Mesodermal cell (in vitro differentiated cells): ENCODE data around the gene XYLT1.

Experiments used
- H3K27ac ChIP-seq: 2 replicates; pipeline ENCODE4 v1.7.0; 2013; ENCODE audit warnings: mild to moderate bottlenecking, low read depth, low read length, moderate library complexity; ENCODE audit not compliant: severe bottlenecking
- H3K36me3 ChIP-seq: 2 replicates; pipeline ENCODE4 v1.7.1; 2013; ENCODE audit warnings: mild to moderate bottlenecking, low read length, moderate library complexity; ENCODE audit not compliant: control insufficient read depth, insufficient read depth
- H3K4me1 ChIP-seq: one replicate; pipeline ENCODE4 v1.7.1; 2013; ENCODE audit warnings: mild to moderate bottlenecking, low read length; ENCODE audit not compliant: insufficient read depth, control insufficient read depth, poor library complexity, severe bottlenecking
- H3K4me3 ChIP-seq: 2 replicates; pipeline ENCODE4 v1.7.0; 2013; ENCODE audit warnings: low read length, control low read depth, mild to moderate bottlenecking; ENCODE audit not compliant: insufficient read depth, poor library complexity, severe bottlenecking; ENCODE audit errors: extremely low read depth
- H3K9me3 ChIP-seq: 2 replicates; pipeline ENCODE4 v1.7.1; 2013; ENCODE audit warnings: mild to moderate bottlenecking, low read length, moderate library complexity; ENCODE audit not compliant: control insufficient read depth
- WGBS, 2 experiments: methylation state at CpG; one replicate each; pipeline ENCODE4 v1.1.5; 2013; ENCODE audit warnings: missing lambda C conversion rate in 2 of 2; ENCODE audit not compliant: insufficient coverage in 2 of 2; 5-methylcytosine and 5-hydroxymethylcytosine counted together

XYLT1 gene

DNA sequence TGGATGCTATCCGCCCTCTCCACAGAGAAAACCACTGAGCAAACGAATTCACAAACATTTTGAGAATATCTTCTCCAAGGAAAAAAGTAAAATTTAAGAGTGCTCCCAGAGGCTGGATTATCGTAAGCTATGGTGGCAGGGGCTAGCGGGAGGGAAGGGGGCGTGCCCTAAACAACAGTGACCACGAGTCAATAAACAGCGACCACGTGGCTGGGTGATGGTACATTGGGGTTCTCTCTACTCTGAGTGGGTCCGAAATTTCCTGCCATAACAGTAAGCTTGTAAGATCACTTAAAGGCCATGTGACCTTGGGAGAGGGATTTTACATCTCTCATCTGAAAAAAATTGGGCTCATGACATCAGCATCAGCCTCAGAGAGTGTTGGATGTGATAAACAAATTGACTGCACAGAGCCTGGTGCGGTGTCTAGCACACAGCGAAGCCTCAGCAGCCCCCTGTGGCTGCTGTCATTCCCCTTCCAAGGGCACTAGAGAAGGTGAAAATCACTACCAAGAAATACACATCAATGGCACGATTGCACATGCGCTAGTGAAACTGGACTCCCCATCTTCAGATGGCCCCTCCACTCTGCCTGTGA lies 213.2 kb downstream of the XYLT1 start:
- no peak overlapping the region for H3K4me3 ChIP-seq
- H3K9me3 ChIP-seq: no peaks in the 10 kb centered on the region
- 88 to 94% methylated on average over 7 to 12 of the region's 13 CpGs for WGBS, 2 experiments
- H3K27ac ChIP-seq: no peak overlapping the region
- H3K36me3 ChIP-seq: no peaks in the 10 kb centered on the region
- H3K4me1 ChIP-seq: no peaks in the 10 kb centered on the region

DNA sequence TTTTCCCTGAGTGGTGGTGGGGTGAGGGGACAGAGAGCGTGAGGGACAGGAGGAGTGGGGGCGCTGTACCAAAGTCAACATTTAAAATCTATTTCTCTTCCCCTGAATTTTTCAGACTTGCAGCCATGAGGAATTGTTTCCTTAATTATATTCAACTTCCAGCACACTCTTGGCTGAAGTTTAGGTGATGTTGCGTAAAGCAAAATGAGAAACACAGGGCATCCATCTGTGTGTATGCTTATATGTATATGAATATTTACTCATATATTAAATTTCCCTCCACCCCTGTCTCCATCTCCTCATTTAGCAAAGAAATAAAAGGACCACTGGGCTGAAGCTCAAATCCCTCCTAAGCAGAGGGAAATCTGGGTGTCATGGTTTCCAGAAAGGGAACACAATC lies 218.1 kb downstream of the XYLT1 start:
- Histone ChIP-seq H3K4me3 (no peak overlapping the region), H3K4me1 (no peaks in the 10 kb centered on the region)
- no CpG with 5 or more reads among the region's 3 CpGs for WGBS, 2 experiments

DNA sequence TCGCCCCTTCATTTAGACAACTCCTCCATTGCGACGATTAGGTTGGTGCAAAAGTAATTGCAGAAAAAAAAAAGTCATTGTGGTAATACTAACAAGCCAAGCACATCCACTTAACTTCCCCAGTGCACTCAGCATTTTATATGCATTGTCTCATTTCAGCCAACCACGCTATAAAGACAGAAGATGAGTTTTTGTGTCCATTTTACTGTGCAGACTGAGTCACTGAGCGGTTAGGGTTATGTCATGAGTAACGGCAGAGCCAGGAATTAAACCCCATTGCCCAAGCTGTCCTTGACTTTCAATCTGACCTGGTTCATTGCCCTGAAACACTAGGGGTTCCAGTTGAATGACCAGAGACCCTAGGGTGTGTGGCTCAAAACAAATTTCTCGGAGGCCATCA lies 218.7 kb downstream of the XYLT1 start:
- no peak overlapping the region for H3K4me3 ChIP-seq
- H3K27ac ChIP-seq: no peak overlapping the region
- no peaks in the 10 kb centered on the region for H3K36me3 ChIP-seq
- no peaks in the 10 kb centered on the region for H3K4me1 ChIP-seq
- 97 to 100% methylated on average over 3 to 4 of the region's 7 CpGs for WGBS, 2 experiments
- no peaks in the 10 kb centered on the region for H3K9me3 ChIP-seq

More for the DNA sequence above, 218.1 kb downstream of the XYLT1 start:
- H3K36me3 ChIP-seq: no peaks in the 10 kb centered on the region
- H3K9me3 ChIP-seq: no peaks in the 10 kb centered on the region
- no peak overlapping the region for H3K27ac ChIP-seq

- H3K36me3 ChIP-seq: no peaks in the 10 kb centered on the region
- no peak overlapping the region for H3K27ac ChIP-seq
- no peaks in the 10 kb centered on the region for H3K9me3 ChIP-seq
- no peak overlapping the region for H3K4me3 ChIP-seq
- 91 to 94% methylated on average over 6 of the region's 6 CpGs for WGBS, 2 experiments
- no peaks in the 10 kb centered on the region for H3K4me1 ChIP-seq
These were observed 219.3 kb downstream of the XYLT1 start for GRCh38 chr16:17251496-17251895.

GRCh38 chr16:17246974-17247732 lies 223.6 kb downstream of the XYLT1 start:
- H3K9me3 ChIP-seq: no peaks in the 10 kb centered on the region
- H3K27ac ChIP-seq: no peak overlapping the region
- WGBS, 2 experiments: 87 to 95% methylated on average over 7 to 10 of the region's 10 CpGs
- H3K36me3 ChIP-seq: no peaks in the 10 kb centered on the region
- no peaks in the 10 kb centered on the region for H3K4me1 ChIP-seq
- no peak overlapping the region for H3K4me3 ChIP-seq

DNA sequence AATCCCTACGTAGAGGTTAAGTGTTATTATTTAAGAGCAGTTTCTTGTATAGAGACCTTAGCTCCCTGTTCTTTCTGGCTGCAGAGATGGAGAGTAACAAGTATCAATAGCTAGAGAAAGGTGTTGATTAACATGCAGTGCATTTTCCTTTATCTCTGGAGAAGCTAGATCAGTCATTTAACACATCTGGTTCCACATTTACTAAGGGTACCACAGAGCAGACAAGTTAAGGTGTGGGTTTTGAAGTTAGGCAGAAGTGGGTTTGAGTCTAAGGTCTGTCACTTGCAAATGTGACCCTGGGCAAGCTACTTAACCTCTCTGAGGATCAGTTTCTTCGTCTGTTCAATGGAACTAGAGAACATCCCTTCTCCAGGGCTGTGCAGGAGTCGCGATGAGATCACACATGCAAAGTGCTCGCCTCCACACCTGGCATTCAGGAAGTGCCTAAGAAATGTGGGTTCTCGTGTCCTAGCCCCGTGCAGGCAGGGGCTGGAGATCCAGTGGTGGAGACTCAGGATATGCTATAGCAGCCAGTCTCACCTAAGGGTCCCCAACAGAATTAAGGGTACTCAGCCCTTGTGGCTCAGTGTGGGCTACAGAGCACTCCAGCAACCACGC lies 224.4 kb downstream of the XYLT1 start:
- no peak overlapping the region for H3K4me3 ChIP-seq
- H3K36me3 ChIP-seq: no peaks in the 10 kb centered on the region
- no peaks in the 10 kb centered on the region for H3K4me1 ChIP-seq
- no peak overlapping the region for H3K27ac ChIP-seq
- whole genome bisulfite sequencing, 2 experiments: 82 to 84% methylated on average over 8 of the region's 8 CpGs
- H3K9me3 ChIP-seq: no peaks in the 10 kb centered on the region

GRCh38 chr16:17245776-17246175 lies 225.0 kb downstream of the XYLT1 start:
- WGBS, 2 experiments: 75 to 92% methylated on average over 3 to 4 of the region's 6 CpGs
- H3K9me3 ChIP-seq: no peaks in the 10 kb centered on the region
- no peak overlapping the region for H3K27ac ChIP-seq
- no peaks in the 10 kb centered on the region for H3K36me3 ChIP-seq
- no peaks in the 10 kb centered on the region for H3K4me1 ChIP-seq
- no peak overlapping the region for H3K4me3 ChIP-seq

- no peak overlapping the region for H3K27ac ChIP-seq
- WGBS, 2 experiments: 79 to 94% methylated on average over 8 of the region's 9 CpGs
- H3K9me3 ChIP-seq: no peaks in the 10 kb centered on the region
- H3K36me3 ChIP-seq: no peaks in the 10 kb centered on the region
- H3K4me1 ChIP-seq: no peaks in the 10 kb centered on the region
- no peak overlapping the region for H3K4me3 ChIP-seq
These were observed 225.7 kb downstream of the XYLT1 start for GRCh38 chr16:17244872-17245551.

- Histone ChIP-seq H3K36me3 (no peaks in the 10 kb centered on the region), H3K4me3 (no peak overlapping the region), H3K4me1 (no peaks in the 10 kb centered on the region), H3K9me3 (no peaks in the 10 kb centered on the region), H3K27ac (no peak overlapping the region)
- 86 to 93% methylated on average over 8 of the region's 8 CpGs for WGBS, 2 experiments
These were observed 229.4 kb downstream of the XYLT1 start for GRCh38 chr16:17241264-17241835.

DNA sequence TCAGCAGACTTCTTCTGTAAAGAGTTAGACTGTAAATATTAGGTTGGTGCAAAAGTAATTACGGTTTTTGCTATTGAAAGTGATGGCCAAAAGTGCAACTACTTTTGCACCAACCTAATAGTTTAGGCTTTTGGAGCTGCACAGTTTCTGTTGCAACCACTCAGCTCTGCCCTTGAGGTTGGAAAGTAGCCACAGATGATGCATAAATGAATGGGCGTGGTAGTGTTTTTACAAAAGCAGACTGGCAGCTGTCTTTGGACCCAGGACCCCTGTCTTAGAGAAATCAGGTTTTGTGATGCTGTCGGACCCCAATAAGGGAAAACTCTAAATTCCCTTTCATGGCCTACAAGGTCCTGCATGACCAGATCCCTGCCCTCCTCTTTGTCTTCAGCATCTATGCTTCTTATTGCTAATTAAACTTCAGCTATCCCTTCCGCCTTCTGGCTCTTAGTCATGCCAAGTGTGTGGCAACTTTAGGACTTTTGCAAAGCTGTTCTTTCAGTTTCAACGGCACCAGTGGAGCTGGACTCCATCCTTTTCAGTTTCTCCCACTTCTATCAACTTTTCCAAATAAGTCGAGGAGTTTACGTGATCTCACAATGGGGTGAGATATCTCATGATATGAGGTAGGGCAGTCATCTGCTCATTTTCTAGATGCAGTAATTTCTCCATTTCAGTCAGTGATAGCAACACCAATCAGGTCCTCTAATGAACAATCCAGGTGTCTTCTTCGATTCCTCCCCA lies 232.3 kb downstream of the XYLT1 start:
- H3K4me3 ChIP-seq: no peak overlapping the region
- 92 to 93% methylated on average over 4 of the region's 8 CpGs for WGBS, 2 experiments
- no peaks in the 10 kb centered on the region for H3K36me3 ChIP-seq
- H3K27ac ChIP-seq: no peak overlapping the region
- H3K9me3 ChIP-seq: no peaks in the 10 kb centered on the region
- H3K4me1 ChIP-seq: no peaks in the 10 kb centered on the region
